HG02981 (cell line): ENCODE data around the gene VIPR2.
"Not testable (repeated sequence)": the region's sequence is repeated elsewhere in the genome, so short reads cannot be mapped to it uniquely, and the experiment has no call there.

ENCODE experiments used
- ATAC-seq: cut with Tn5 transposase; IDR thresholded peaks from one replicate; pipeline ENCODE4 v1.9.1; 2021; ENCODE audit warnings: mild to moderate bottlenecking, moderate library complexity; ENCODE audit not compliant: unreplicated experiment

The VIPR2 gene

DNA sequence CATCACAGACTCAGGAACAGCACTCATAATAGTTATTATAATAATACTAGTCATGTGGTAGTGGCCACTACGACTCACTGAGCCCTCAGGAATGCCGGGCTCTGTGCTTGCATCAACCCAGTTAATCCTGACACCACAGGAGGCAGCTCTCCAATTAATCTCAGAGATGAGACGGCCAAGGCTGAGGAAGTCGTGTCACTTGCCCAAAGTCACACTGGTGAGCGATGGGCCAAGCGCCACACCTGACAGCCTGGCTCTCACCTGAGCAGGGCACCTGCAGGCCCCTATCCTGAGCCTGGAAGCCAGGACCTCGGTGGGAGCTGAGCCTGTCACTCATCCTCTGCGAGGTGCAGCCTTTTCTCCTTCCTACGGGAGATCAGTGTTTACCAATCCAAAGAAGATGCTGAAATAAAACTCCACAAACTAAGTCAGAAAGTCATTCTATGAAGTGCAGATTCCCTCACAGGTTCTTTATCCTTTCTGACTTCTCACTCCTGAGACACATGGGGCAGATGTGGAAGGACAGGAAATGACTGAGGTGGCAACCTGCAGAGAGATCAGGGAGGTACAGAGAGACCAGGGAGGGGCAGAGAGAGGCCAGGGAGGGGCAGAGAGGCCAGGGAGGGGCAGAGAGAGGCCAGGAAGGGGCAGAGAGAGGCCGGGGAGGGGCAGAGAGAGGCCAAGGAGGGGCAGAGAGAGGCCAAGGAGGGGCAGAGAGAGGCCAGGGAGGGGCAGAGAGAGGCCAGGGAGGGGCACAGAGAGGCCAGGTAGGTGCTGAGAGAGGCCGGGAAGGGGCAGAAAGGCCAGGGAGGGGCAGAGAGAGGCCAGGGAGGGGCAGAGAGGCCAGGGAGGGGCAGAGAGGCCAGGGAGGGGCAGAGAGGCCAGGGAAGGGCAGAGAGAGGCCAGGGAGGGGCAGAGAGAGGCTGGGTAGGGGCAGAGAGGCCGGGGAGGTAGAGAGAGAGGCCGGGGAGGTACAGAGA, 38.5 kb downstream of the VIPR2 start:
- ATAC-seq: no peak

- no peak for ATAC-seq
Observed at GRCh38 chr7:159105066-159105780, 39.4 kb downstream of the VIPR2 start.

DNA sequence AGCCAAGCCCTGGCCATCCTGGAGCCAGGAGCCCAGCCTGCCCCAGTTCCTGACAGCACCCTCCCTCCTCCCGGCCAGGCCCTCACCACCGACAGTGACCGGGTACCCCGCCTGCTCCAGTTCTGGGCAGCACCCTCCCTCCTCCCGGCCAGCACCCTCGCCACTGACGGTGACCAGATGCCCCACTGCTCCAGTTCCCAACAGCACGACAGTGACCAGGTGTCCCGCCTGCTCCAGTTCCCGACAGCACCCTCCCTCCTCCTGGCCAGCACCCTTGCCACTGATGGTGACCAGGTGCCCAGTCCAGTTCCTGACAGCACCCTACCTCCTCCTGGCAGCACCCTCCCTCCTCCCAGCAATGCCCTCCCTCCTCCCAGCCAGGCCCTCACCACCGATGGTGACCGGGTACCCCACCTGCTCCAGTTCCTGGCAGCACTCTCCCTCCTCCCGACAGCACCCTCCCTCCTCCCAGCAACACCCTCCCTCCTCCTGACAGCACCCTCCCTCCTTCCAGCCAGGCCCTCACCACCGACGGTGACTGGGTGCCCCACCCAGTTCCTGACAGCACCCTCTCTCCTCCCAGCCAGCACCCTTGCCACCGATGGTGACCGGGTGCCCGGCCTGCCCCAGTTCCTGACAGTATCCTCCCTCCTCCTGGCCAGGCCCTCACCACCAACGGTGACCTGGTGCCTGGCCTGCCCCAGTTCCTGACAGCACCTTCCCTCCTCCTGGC, 40.3 kb downstream of the VIPR2 start:
- ATAC-seq: no peak

GRCh38 chr7:159103382-159104187, 41.1 kb downstream of the VIPR2 start:
- ATAC-seq: no peak

GRCh38 chr7:159102681-159103381, 41.8 kb downstream of the VIPR2 start:
- no peak for ATAC-seq

DNA sequence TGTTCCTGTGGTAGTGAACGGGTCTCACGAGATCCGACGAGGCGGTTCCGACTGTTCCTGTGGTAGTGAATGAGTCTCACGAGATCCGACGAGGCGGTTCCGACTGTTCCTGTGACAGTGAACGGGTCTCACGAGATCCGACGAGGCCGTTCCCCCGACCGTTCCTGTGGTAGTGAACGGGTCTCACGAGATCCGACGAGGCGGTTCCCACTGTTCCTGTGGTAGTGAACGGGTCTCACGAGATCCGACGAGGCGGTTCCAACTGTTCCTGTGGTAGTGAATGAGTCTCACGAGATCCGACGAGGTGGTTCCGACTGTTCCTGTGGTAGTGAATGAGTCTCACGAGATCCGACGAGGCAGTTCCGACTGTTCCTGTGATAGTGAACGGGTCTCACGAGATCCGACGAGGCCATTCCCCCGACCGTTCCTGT, 43.0 kb downstream of the VIPR2 start:
- ATAC-seq: not testable (repeated sequence)

DNA sequence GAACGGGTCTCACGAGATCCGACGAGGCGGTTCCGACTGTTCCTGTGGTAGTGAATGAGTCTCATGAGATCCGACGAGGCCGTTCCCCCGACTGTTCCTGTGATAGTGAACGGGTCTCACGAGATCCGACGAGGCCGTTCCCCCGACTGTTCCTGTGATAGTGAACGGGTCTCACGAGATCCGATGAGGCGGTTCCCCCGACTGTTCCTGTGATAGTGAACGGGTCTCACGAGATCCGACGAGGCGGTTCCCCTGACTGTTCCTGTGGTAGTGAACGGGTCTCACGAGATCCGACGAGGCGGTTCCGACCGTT, 43.6 kb downstream of the VIPR2 start:
- not testable (repeated sequence) for ATAC-seq

DNA sequence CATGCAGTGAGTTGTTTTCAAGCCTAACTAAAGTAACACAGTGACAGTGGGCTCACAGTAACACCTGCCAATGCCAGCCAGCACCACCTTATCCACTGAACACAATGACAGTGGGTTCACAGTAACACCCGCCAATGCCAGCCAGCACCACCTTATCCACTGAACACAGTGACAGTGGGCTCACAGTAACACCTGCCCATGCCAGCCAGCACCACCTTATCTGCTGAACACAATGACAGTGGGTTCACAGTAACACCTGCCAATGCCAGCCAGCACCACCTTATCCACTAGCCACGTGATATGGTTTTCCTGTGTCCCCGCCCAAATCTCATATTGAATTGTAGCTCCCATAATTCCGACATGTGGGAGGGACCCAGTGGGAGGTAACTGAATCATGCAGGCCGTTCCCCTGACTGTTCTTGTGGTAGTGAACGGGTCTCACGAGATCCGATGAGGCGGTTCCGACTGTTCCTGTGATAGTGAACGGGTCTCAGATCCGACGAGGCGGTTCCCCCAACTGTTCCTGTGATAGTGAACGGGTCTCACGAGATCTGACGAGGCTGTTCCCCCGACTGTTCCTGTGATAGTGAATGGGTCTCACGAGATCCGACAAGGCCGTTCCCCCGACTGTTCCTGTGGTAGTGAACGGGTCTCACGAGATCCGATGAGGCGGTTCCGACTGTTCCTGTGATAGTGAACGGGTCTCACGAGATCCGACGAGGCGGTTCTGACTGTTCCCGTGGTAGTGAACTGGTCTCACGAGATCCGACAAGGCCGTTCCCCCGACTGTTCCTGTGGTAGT, 44.2 kb downstream of the VIPR2 start:
- ATAC-seq: not testable (repeated sequence)

DNA sequence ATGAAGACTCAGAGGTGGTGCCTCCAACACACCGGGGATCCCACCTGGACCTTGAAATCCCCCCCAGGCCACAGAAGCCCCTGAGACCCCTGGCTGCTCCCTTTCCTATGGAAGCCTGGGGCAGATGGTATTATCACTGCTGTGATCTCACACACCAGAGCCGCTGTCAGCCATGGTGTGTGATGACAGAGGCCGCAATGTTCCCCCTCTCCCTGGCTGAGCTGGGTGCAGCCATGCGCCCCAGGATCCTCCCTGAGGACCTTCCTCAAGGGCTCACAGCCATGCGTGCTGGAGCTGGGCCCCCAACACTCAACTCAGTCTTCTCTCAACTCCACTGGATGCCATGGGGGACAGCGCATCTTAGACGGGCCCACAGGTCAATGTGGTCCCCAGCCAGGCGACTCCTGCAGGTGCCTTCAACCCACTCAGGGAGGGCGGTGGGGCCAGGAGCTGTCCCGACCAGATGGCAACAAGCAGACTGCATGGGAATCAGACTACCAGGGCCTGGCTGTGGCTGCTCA, 44.9 kb downstream of the VIPR2 start:
- ATAC-seq: no peak

GRCh38 chr7:159098811-159099655, 45.6 kb downstream of the VIPR2 start:
- no peak for ATAC-seq

- no peak for ATAC-seq
Observed at GRCh38 chr7:159098424-159098786, 46.3 kb downstream of the VIPR2 start.

DNA sequence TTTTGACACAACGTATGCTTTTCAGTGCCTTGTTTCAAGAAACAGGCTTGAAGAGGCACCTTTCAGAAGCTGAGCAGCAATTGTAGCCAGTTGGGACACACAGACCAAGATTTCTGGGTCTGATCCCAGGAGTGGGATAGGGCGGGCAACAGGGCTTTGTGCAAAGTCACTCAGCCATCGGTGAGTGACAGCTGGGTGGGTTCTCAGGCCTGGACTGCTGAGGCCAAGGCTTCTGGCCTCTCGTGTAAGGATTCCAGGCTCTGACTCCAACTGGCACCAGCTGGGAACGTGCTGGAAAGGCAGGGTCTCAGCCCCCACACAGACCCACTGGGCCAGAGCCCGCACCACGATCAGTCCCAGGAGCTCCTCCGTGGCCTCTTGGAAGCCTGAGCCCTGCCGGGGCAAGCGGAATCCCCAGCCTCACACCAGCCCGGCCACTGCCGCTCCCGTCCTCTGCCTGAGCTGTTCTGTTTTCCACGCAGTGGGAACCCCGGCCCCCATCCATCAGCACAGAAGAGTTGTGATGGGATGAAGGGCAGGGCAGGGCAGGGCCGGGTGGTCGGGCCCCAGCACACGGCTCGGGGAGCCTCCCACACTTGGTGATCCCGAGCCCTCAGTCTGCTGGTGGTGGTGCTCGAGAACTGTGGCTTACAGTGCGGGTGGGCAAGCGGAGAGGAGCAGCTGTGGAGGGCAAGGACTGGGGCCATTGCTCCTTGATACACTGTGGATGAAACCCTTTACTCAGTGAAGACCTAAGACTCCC, 46.8 kb downstream of the VIPR2 start:
- ATAC-seq: no peak

DNA sequence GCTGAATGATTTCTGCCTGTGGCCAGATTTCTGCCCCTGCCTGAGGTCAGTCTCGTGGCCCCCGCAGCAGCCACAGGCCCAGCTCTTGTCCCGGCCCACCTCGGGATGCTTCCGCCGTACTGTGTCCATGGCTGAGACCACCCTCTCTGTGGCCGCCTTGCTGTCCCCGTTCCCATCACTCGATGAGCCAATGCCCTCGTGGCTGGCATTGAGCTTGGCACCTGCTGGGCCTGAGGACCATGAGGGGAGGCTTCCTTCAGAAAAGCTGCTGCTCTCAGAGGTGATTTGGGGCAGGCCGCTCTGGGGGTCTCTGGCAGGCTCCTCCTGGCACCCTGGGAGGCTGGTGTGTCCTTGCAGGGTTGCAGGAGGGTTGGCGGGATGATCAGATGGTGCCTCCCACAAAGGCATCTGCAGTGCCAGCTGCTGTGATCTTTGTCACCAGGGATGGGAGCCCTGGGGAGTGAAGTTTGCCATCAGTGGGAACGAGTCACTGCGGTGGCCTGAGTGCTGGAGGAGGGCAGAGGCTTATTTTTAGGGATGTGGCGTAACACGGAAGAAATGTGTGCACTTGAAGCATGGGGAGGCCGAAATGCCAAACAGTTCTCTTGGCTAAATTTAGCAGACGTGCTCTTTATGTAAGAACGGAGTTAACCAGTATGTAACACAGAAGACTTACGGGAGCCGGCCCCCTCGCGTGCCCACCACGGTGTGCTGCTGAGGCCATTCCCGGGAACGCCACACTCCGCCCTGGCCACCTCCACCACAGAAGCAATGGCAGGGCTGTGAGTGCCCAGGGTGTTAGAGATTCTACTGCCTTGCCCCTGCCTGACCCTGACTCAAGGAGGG, 47.7 kb downstream of the VIPR2 start:
- ATAC-seq: no peak

- no peak for ATAC-seq
Observed at GRCh38 chr7:159095979-159096411, 48.7 kb downstream of the VIPR2 start.

DNA sequence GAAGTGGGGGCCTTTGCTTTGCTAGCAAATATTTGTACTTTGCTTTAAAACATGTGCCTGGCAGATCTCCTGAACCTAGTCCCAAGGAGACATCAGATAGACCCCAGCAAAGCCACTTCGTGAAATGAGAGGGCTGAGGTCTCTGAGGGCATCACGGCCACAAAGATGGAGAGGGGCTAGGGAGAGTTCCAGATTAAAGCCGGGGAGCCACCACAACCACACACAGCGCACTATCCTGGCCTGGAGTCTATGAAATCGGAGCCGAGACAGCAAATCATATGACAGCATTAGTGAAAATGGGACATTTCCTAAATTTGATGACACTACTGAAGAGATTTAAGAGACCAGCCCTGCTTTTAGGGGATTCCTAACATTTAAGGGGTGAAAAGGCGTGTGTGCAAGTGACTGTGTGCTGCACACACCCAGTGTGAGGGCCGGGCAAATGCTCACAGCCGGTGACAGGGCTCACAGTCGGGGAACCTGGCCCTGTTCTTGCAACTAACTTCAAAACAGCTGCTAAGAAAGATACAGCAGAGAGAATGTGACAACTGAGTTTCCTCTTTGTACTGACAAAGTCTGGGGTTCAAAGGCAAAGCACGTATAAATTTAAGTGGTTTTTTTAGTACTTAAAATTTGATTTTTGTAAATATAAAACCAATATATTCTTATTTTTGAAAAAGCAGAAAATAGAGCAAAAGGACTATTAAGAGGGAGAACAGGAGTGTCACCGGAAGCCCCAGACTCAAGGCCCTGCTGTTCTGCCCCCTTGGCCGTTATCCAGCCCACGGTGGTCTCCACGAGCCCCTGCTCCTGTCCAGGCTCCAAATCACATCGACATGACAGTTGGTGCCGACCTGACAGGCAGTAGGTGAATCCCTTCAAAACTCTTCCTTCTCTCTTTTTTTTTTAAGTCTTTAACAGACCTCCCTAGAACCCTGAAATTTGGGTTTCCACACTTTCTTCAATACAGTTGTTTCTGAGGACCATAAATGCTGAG, 49.5 kb downstream of the VIPR2 start:
- ATAC-seq: no peak
